Cerebellar cortex (tissue), 1 donor: Measurements from ENCODE around the gene NLK.
"Not testable (repeated sequence)": the region's sequence is repeated elsewhere in the genome, so short reads cannot be mapped to it uniquely, and the experiment has no call there.

Source experiments
- DNase-seq: peaks from one replicate; pipeline ENCODE4 v3.0.0-alpha.2; 2015; ENCODE audit warnings: low spot score

Gene NLK

DNA sequence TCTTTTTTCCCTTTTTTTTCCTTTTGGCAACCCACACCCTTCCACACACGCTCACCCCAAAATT lies at the start of gene NLK:
NLK (plus strand) TSS at position 21 of the 64 bp plus-strand sequence. CDS start 197 bp downstream, outside the sequence.
- no peak for DNase-seq

DNA sequence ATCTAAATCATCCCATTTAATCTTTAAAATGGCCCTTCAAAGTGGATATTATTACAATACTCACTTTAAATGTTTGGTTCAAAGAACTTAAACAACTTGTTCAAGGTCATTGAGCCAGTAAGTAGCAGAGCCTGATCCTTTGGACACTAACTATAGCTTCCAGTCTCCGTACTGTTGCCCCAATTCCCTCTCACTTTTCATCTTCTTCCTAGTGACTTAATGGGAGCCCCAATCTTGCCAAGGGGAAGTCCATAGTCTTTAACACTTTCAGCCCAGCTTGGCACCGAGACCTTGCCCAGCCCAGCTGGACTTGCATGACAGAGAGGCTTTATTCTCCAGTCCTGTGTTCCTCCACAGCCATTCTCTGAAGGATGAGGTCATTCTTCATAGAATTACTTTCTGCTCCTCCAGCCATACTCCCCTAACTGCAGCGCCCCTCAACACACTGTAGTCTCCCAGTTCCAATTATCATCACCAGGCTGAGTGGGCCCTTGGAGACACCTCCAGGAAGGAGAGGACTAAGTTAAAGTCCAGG lies 49.2 kb upstream of the NLK start:
- DNase-seq: no peak

DNA sequence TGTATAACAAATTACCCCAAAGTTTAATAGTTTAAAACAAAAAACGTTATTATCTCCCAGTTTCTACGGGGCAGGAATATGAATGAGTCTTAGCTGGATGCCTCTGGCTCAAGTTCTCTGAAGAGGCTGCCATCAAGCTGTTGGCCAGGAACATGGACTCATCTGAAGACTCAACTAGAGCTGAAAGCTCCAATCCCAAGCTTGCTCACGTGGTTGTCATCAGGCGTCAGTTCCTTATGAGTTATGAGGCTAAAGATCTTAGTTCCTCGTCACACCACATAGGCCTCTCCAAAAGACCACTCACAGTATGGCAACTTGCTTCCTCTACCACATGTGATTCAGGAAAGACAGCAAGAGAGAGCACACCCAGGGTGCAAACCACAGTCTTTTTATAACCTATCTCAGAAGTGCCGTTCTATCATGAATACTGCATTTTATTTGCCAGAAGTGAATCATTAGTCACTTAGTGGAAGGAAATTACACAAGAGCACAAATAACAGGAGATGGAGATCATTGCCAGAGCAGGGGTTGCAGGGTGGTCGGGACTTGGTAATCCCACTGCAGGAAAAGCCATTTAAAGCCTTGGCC lies 48.7 kb upstream of the NLK start:
- DNase-seq: no peak

DNA sequence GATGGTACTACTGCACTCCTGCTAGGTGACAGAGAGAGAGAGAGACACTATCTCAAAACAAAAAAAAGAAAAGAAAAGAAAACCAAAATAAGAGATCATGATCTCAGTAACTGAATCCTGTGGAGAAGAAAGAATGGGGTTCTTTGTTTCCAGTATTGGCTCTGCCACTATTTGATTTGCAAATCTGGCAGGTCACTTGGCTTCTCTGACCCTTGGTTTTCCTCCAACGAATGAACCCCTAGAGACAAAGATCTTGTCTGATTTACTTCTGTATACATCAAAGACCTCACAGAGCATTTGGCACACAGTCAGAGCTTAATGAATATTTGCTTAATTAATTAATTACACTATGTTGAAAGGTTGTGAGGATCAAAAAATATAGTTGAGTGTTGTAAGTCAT lies 47.9 kb upstream of the NLK start:
- DNase-seq: no peak

DNA sequence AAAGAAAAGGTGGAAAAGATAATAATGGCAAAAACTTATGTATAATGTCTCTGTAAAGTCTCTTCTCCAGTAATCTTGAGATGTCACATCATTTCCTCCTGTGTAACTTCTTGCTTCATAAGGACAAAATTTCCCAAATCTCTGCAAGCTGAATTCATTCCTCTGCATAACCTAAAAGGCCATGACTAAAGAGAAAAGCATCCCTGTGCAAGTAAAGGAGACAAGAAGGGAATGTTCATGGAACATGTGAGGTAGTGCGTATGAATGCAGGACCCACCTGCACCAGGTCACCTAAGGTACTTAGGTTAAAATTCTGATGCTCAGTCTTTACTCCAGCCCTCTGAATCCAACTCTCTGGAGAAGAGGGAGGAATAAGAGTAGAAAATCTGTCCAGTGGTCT lies 46.9 kb upstream of the NLK start:
- no peak for DNase-seq

DNA sequence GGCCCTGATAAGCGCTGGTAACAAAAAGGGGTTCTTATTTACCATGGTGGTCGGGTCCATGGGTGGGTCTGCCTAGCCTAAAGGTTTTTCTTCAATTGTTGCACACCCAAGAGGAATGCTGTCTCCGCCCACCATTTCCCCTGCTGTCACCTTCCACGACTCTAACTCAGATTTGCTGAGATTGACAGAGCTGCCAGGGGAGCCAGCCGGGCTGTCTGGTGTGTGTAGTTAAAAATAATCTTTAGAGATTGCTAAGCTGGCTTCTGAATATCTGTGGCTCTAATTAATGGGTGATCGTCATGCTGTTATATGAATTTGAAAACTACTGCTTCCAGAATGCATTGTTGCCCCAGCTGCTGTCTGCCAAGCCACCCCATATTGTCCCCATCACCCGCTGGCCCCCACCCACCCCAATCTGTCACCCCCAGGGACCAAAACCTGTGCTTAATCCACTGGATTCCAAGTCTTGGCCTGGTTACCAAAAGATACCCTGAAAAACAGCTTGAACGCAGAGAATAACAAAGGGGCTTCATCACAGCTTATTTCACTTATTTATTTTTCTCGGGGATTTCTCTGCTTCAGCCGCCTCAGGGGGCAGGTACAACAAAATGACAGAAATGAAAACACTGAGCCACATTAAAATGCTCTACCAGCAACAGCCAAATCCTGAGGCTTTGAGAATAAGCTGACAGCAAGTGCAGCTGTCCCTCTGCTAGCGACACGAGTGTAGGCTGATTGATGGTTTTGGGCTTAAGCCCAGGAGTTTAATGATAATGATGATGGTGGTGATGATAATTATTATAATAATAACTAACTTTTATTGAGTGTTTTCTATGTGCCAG lies 46.1 kb upstream of the NLK start:
- DNase-seq: no peak

DNA sequence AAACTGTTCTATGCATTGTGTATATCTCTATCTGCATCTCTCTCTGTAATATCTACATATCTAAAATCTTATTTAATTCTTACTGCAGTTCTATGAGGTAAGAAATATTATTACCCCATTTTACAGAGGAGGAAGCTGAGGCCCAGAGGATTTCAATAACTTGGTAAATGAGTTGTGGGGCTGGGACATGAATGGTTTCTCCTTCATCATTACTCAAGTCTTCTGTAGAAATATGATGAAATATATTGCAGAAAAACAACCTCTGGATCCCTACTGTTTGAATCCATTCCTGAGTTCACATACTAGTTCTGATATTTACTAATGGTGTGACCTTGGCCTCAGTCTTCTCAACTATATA lies 45.5 kb upstream of the NLK start:
- no peak for DNase-seq

DNA sequence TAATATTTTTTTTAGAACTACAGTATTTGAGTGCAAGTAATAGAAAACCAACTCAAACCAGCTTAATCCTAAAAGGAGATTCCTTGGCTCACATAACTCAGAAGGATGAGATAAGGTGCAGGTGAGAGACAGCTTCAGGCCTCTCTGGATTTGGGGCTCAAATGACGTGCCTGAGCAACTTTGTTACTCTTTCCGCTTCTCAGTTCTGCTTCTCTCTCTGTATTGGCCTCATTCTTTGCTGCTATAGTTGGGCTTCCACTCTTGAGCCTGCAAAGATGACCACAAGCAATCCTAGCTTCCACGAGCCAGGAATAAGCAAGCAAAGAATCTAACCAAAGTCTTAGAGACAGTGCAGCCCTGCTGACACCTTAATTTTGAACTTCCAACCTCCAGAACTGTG lies 45.0 kb upstream of the NLK start:
- no peak for DNase-seq

DNA sequence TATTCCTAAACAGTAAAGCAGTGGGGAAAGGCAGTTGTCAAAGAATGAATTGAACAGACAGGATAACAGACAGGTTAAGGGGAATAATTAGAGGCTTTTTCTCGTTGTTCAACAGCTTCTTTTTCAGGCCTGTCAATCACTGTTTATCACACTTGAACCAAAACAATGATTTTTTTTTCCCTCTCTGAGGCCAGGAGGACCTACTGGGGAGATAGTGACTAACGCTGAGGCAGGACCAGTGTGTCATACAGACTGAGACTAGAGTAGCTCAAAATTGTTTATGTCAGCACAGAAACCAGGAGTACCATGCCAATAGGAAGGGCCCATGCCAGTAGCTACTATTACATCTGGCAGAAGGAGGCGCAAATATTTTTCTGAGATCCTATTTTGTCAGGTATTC lies 41.3 kb upstream of the NLK start:
- DNase-seq: no peak

DNA sequence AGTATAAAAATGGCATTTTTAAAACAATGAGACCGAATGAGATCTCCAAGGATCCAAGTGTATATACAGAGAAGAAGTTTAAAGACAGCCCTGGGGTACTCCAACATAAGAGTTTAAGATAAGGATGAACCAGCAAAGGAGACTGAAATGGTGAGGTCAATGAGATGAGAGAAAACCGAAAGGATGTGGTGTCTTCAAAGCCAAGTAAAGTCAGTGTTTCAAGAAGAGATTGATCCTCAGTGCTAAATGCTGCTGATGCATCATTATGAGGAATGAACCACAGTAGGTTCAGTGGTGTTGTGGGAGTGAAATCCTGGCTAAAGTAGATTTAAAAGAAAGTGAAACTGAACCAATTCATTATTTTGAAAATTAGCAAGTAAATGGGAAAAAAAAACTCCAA lies 38.1 kb upstream of the NLK start:
- DNase-seq: no peak

DNA sequence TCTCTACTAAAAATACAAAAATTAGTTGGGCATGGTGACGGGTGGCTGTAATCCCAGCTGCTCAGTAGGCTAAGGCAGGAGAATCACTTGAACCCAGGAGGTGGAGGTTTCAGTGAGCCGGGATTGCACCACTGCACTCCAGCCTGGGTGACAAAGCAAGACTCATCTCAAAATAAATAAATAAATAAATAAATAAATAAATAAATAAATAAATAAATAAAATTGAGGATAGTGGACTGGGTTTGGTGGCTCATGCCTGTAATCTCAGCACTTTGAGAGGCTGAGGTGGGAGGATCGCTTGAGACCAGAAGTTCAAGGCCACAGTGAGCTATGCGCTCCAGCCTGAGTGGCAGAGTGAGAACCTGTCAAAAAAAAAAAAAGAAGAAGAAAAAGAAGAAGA lies 34.6 kb upstream of the NLK start:
- DNase-seq: not testable (repeated sequence)

DNA sequence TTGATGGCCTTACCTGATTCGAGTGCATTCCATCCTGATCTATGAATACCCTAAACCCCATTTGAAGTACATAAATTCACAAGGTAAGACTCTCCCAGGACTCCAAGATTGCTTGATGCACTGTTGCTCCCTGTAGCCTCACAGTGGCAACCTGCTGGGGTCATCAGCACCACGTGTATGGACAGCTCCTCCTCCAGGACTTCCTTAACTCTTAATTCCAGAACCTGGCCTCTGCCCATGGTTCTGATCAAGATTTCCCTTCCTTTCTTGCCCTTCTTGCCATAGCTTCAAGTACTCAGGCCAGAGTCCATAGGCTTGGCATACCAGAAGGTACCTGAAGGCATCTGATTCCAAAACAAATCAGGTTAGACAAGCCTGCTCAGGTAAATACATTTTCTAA lies 34.0 kb upstream of the NLK start:
- DNase-seq: peak; percentile 6

DNA sequence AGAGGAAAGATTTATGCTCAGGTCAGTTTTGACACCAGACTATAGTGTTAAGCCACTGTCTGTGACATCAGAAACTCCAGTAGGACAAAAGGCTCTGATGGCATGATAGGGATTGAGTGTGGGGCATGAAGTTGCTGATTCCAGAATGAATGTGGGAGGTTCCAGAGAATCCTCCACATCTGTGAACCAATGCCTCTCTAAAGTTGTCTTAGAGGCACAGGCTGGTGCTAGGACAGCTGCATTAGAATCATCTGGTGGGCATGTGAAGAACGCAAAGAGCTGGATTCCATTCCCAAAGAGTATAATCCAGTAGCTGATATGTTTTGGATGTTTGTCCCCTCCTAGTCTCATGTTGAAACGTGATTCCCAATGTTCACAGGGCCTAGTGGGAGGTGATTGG lies 32.1 kb upstream of the NLK start:
- DNase-seq: no peak

DNA sequence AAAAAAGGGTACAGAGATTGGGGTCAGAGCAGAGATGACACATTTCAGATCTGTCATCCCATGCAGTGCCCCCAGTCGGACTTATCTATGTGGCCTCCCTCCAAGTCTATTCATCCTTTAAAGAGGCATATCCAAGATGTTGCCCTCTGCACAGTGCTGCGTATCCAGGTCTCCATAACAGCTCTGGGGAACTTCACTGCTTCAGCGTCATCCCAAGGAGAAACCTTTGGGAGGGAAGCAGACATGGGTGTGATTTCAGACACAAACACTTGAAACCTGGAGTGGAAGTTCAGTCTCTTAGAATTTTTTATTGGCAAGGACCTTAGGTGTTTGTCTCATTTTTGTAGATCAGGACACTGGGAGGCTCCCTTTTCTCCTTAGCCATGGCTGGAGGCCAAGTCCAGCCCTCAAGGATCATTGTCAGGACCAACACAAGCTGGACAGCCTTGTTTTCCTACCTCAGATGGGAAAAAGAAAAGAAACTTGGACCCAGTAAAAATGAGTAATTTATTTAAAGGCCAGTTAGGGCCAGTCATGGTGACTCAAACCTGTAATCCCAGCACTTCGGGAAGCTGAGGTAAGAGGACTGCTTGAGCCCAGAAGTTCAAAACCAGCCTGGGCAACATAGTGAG lies 23.9 kb upstream of the NLK start:
- DNase-seq: no peak

DNA sequence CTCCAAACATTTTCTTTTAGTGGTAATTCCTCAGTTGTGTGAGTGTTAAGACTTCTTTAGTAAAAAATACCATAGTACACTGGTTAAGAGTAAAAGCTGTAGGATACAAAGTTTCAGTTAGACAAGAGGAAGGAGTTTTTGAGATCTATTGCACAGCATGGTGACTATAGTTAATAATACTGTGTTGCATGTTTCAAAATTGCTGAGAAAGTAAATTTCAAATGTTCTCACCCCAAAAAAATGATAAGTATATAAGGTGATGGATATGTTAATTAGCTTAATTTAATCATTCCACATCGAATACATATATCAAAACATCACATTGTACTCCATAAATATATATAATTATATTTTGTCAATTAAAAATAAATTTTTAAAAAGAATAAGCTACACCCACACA lies 22.0 kb upstream of the NLK start:
- DNase-seq: no peak

DNA sequence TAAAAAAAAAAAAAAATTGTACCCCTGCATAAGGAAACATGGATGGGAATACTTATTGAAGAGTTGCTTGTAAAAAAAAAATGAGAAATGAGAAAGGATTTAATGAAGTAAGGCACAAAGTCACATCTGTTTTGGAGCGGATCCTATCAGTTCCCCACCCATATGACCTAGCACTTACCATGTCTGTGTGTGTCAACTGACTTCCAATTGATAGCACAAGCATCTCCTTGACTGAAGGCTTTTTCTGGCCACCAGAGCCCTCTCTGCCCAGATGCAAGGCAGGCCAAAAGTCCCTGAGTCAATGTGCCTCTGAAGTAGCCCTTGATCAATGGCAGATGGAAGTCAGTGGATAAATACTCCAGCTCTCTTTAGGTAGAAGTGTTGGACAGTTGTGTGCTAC lies 13.4 kb upstream of the NLK start:
- DNase-seq: no peak

DNA sequence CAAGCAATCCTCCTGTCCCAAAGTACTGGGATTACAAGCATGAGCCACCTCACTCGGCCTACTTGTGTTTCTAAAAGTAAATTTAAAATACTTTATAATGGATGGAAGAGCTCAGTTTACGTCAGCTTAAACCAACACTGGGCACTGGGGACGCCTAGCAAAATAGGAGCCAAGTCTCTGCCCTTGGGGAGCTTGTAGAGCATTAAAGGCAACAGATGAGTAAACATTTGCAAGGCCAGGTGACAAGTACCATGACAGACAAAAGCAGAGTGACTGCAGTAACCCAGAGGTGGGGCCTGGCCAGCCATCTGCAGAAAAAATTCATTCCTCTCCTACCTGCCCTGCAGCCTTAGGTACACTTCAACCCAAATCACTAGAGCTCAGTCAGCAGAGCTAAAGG lies 12.1 kb upstream of the NLK start:
- no peak for DNase-seq

DNA sequence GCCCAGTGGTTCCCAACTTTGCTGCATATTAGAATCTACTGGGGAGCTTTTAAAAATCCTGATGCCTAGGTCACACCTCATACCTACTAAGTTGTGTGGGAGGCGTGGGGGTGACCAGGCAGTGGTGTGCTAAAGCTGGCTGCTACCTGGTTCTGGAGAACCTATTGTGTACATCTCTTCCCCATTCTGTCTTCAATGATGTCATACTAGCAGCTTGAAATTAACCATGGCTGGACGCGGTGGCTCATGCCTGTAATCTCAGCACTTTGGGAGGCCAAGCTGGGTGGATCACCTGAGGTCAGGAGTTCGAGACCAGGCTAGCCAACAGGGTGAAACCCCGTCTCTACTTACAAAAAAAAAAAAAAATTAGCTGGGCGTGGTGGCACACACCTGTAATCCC lies 11.3 kb upstream of the NLK start:
- DNase-seq: no peak

DNA sequence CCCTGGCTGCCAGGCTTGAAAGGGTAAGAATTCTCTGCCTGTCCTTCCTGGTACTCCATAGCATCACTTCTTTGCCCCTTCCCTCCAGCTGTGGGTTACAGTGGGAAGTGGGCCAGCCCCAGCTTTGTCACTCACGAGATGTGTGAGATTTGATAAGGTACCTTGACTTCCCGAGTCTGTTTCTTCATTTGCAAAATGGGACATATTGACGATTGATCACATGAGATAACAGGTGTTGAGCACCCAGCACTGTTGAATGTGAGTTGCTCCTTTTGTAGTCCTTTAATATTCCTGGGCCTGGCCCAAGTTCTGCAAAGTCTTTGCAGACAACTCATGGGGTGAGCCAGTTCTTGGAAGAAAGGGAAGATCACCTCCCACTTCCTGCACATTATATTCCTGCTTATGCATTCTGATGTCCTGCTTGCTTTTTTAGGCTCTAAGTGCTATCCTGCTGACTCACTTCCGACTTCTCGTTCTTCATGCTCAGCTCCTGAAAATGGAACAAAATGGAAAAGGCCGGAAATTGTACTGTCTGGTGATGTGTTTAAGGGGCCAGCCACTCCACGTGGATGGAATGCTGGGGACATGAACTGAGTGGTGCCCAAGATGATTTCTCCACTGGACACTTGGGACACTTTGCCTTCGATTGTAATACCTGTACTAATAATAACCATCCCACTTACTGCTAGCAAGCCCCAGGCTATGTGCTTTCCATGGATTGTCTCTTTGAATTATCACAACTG lies 8.3 kb upstream of the NLK start:
- DNase-seq: no peak

DNA sequence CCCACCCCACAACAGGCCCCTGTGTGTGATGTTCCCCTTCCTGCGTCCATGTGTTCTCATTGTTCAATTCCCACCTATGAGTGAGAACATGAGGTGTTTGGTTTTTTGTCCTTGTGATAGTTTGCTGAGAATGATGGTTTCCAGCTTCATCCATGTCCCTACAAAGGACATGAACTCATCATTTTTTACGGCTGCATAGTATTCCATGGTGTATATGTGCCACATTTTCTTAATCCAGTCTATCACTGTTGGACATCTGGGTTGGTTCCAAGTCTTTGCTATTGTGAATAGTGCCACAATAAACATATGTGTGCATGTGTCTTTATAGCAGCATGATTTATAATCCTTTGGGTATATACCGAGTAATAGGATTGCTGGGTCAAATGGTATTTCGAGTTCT lies 7.0 kb upstream of the NLK start:
- not testable (repeated sequence) for DNase-seq

DNA sequence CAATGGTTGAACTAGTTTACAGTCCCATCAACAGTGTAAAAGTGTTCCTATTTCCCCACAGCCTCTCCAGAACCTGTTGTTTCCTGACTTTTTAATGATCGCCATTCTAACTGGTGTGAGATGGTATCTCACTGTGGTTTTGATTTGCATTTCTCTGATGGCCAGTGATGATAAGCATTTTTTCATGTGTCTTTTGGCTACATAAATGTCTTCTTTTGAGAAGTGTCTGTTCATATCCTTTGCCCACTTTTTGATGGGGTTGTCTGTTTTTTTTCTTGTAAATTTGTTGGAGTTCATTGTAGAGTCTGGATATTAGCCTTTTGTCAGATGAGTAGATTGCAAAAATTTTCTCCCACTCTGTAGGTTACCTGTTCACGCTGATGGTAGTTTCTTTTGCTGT lies 6.6 kb upstream of the NLK start:
- not testable (repeated sequence) for DNase-seq

DNA sequence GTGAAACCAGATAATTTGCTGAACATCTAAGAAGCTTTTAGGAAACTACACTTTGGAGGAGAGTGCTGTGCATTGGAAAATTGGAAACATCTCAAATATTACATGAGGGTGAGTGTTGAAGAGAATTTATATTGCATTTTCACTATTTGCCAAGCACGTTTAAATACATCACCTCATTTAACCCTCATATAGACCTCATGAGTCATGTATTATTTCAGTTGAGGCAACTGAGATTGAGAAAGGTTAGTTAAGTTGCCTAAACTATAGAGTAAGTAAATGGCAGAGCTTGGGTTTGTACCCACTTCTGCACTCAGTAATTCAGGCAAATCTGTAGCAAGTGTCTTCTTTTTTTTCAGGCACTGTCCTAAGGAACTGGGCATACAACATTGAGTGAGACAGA lies 3.7 kb upstream of the NLK start:
- no peak for DNase-seq

DNA sequence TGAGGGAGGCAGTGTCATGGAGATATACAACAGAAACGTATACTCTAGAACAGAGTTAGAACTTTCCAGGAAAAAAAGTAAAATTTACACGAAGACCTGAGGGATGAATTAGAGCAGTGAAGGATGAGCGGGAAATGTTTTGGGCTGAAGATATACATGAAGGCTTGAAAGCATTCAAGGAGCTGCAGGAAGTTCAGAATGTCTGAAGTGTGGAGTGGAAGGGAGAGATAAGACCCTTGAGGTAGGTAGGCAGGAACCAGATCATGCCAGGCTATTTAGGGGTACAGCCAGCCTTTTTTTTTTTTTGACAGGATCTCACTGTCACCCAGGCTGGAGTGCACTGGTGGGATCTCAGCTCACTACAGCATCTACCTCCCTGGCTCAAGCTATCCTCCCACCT lies 3.2 kb upstream of the NLK start:
- no peak for DNase-seq
